Suprapubic skin (tissue), 4 donors: Measurements from ENCODE around the gene LRP3. TPM values are rescaled to one million over a fixed set of nuclear protein-coding genes. Genes with fewer than 3 reads are reported as not detected.

Experiments
- DNase-seq, 2 donors: peaks; one replicate each; pipeline ENCODE4 v3.0.0-alpha.2; 2019; ENCODE audit warnings: low spot score in 2 of 2
- H3K27ac ChIP-seq: fragments of 200-600 bp; sonication (generic); one replicate; pipeline ENCODE4 v1.5.1; 2019
- H3K27me3 ChIP-seq: fragments of 200-600 bp; sonication (generic); one replicate; pipeline ENCODE4 v1.5.1; 2019
- H3K36me3 ChIP-seq: fragments of 200-600 bp; sonication (generic); one replicate; pipeline ENCODE4 v1.5.1; 2019
- H3K4me1 ChIP-seq: fragments of 200-600 bp; sonication (generic); one replicate; pipeline ENCODE4 v1.5.1; 2019
- H3K4me3 ChIP-seq: fragments of 200-600 bp; sonication (generic); one replicate; pipeline ENCODE4 v1.5.1; 2019; ENCODE audit warnings: mild to moderate bottlenecking
- H3K9me3 ChIP-seq: fragments of 200-600 bp; sonication (generic); one replicate; pipeline ENCODE4 v1.5.1; 2019
- EP300 ChIP-seq: sonication (generic); formaldehyde crosslinking; IDR thresholded peaks from one replicate; pipeline ENCODE4 v1.6.1; 2017; ENCODE audit warnings: antibody characterized with exemption
- POLR2A ChIP-seq, 2 donors: fragments of 450-650 bp; IDR thresholded peaks; one replicate each; pipeline ENCODE4 v1.6.1; 2017; ENCODE audit warnings: antibody characterized with exemption in 2 of 2, mild to moderate bottlenecking in 2 of 2, moderate library complexity in 2 of 2
- POLR2AphosphoS5 ChIP-seq, 3 donors: sonication (generic); formaldehyde crosslinking; IDR thresholded peaks; one replicate each; pipeline ENCODE4 v1.6.1; 2017; ENCODE audit warnings: antibody characterized with exemption in 3 of 3
- whole genome bisulfite sequencing: methylation state at CpG from one replicate; pipeline ENCODE4 v1.1.5; 2018; 5-methylcytosine and 5-hydroxymethylcytosine counted together
- total RNA-seq, 4 donors: library from RNA; depleted of rRNA; stranded (reverse); fragments of >200 nt; gene quantifications; one replicate each; pipeline ENCODE4 v1.1.0, GENCODE V29; 2016
- TF ChIP-seq, protein P1 (sequence below), 2 donors: fragments of 200-600 bp in 1 of 2; fragments of 450-650 bp in 1 of 2; sonication (generic) in 1 of 2; IDR thresholded peaks; one replicate each; pipeline ENCODE4 v1.5.1; 2016 to 2019; ENCODE audit warnings: antibody characterized with exemption in 2 of 2, mild to moderate bottlenecking in 1 of 2, moderate library complexity in 1 of 2

The LRP3 gene
- total RNA-seq, 4 donors from 2014 or later = 9.8 to 17.1 (median 14.0) TPM

DNA sequence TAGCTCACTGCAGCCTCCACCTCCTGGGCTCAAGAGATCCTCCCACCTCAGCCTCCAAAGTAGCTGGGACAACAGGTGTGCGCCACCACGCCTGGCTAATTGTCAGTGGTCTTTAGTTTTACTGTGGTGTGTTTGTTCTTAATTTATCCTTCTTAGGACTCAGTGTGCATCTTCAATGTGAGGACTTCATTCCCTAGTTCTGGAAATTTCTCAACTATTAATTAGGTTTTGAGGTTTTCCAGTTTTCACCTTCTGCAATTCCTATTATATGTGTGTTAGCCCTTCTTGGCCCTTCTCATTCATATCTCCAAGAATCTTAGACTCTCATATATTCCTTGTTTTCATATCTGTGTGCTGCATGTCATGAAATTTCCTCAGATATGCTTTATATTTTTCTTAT is 63.7 kb downstream of the LRP3 start:
- H3K4me3 ChIP-seq = no peak overlapping the region
- DNase-seq = no peak
- TF ChIP-seq POLR2A (IDR thresholded peaks at IDR 0.05) (no peak), EP300 (no peak), POLR2AphosphoS5 (IDR thresholded peaks at IDR 0.05) (no peak)
- TF ChIP-seq, protein P1, sequence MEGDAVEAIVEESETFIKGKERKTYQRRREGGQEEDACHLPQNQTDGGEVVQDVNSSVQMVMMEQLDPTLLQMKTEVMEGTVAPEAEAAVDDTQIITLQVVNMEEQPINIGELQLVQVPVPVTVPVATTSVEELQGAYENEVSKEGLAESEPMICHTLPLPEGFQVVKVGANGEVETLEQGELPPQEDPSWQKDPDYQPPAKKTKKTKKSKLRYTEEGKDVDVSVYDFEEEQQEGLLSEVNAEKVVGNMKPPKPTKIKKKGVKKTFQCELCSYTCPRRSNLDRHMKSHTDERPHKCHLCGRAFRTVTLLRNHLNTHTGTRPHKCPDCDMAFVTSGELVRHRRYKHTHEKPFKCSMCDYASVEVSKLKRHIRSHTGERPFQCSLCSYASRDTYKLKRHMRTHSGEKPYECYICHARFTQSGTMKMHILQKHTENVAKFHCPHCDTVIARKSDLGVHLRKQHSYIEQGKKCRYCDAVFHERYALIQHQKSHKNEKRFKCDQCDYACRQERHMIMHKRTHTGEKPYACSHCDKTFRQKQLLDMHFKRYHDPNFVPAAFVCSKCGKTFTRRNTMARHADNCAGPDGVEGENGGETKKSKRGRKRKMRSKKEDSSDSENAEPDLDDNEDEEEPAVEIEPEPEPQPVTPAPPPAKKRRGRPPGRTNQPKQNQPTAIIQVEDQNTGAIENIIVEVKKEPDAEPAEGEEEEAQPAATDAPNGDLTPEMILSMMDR (IDR thresholded peaks at IDR 0.05) = no peak
- H3K27me3 ChIP-seq = no peaks in the 10 kb centered on the region
- WGBS = 95% methylated on average over 2 of the region's 2 CpGs
- H3K4me1 ChIP-seq = no peaks in the 10 kb centered on the region
- H3K9me3 ChIP-seq = peaks cover 5% of the 10 kb centered on the region
- H3K27ac ChIP-seq = no peak overlapping the region
- H3K36me3 ChIP-seq = no peaks in the 10 kb centered on the region

Other genes with a start within 250 kb of the LRP3 start
- gene CEP89, start 222.4 kb upstream of the LRP3 start, total RNA-seq = 10 to 100 TPM; 11.7 to 22.5 (median 17.5) TPM
- 1 to 10 TPM in 3 of 4 donors, under 1 TPM in 1; 0.98 to 4.1 (median 1.9) TPM for gene FAAP24, start 222.1 kb upstream of the LRP3 start, total RNA-seq
- gene RHPN2, start 129.4 kb upstream of the LRP3 start, total RNA-seq = 10 to 100 TPM in 3 of 4 donors, 1 to 10 TPM in 1; 7.8 to 39.7 (median 18.5) TPM
- gene GPATCH1, start 113.1 kb upstream of the LRP3 start, total RNA-seq = 10 to 100 TPM in 3 of 4 donors, 1 to 10 TPM in 1; 8.0 to 29.3 (median 14.3) TPM
- gene WDR88, start 62.2 kb upstream of the LRP3 start, total RNA-seq = not detected
- under 1 TPM in 2 of 4 donors, not detected in 2; 0.38 to 0.93 TPM for gene SLC7A10, start 31.5 kb downstream of the LRP3 start, total RNA-seq
- gene CEBPA, start 108.2 kb downstream of the LRP3 start, total RNA-seq = 100 to 1,000 TPM in 3 of 4 donors, 10 to 100 TPM in 1; 86.3 to 360 (median 196) TPM
- 10 to 100 TPM; 37.7 to 63.0 (median 45.2) TPM for gene CEBPG, start 179.4 kb downstream of the LRP3 start, total RNA-seq